DND-41 (cell line): ENCODE data around the gene GNAS.

ENCODE experiments used
- ATAC-seq: fragments of 200-7000 bp; cut with Tn5 transposase; 3 replicates; pipeline ENCODE4 v1.9.1; 2021; ENCODE audit warnings: low read depth; ENCODE audit not compliant: insufficient read depth
- DNase-seq: peaks from one replicate; pipeline ENCODE4 v3.0.0-alpha.2; 2020
- H2AFZ ChIP-seq: 2 replicates; pipeline ENCODE4 v1.6.0; 2012; ENCODE audit warnings: low read depth, low read length
- H3K27ac ChIP-seq: 2 replicates; pipeline ENCODE4 v1.5.1; 2012; ENCODE audit warnings: low read length, inconsistent platforms
- H3K27me3 ChIP-seq: fragments of 200-600 bp; sonication (generic); 2 replicates; pipeline ENCODE4 v1.6.0; 2012; ENCODE audit warnings: low read length, mild to moderate bottlenecking, inconsistent platforms; ENCODE audit not compliant: insufficient read depth, poor library complexity
- H3K36me3 ChIP-seq: 2 replicates; pipeline ENCODE4 v1.5.1; 2012; ENCODE audit warnings: low read length, inconsistent platforms; ENCODE audit not compliant: insufficient read depth
- H3K4me1 ChIP-seq: 2 replicates; pipeline ENCODE4 v1.5.1; 2012; ENCODE audit warnings: mild to moderate bottlenecking, low read length; ENCODE audit not compliant: insufficient read depth
- H3K4me2 ChIP-seq: 2 replicates; pipeline ENCODE4 v1.6.0; 2012; ENCODE audit warnings: mild to moderate bottlenecking, moderate library complexity, low read length, inconsistent platforms; ENCODE audit not compliant: insufficient read depth
- H3K4me3 ChIP-seq, 2 experiments: fragments of 200-600 bp in 1 of 2; shearing (Covaris generic) in 1 of 2; 2 replicates each; pipeline ENCODE4 v1.5.1; 2012 to 2016; ENCODE audit warnings: inconsistent platforms in 2 of 2, low read length in 2 of 2, mild to moderate bottlenecking in 2 of 2, low read depth in 1 of 2, moderate library complexity in 1 of 2
- H3K79me2 ChIP-seq: 2 replicates; pipeline ENCODE4 v1.6.0; 2012; ENCODE audit warnings: low read length, inconsistent platforms; ENCODE audit not compliant: insufficient read depth
- H3K9ac ChIP-seq: 2 replicates; pipeline ENCODE4 v1.6.0; 2012; ENCODE audit warnings: low read depth, mild to moderate bottlenecking, inconsistent platforms, low read length, moderate library complexity
- H3K9me3 ChIP-seq: 2 replicates; pipeline ENCODE4 v1.5.1; 2012; ENCODE audit warnings: low read length, moderate library complexity, mild to moderate bottlenecking, inconsistent platforms; ENCODE audit not compliant: insufficient read depth, severe bottlenecking
- H4K20me1 ChIP-seq: 2 replicates; pipeline ENCODE4 v1.6.0; 2012; ENCODE audit warnings: low read length; ENCODE audit not compliant: insufficient read depth
- CTCF ChIP-seq: IDR thresholded peaks from 2 replicates; pipeline ENCODE4 v1.5.1; 2012; ENCODE audit warnings: borderline replicate concordance, low read length, moderate library complexity, mild to moderate bottlenecking; ENCODE audit not compliant: poor library complexity, severe bottlenecking; ENCODE audit errors: extremely low read depth
- EZH2 ChIP-seq: IDR thresholded peaks from 3 replicates; pipeline ENCODE4 v1.6.1; 2012; ENCODE audit warnings: borderline replicate concordance, low read depth, mild to moderate bottlenecking, moderate library complexity, low read length, inconsistent platforms; ENCODE audit not compliant: severe bottlenecking

Gene GNAS

GRCh38 chr20:58852543-58853271, at the start of gene GNAS:
TSS of gene GNAS (plus strand) at chr20:58852716.
- H3K4me2 ChIP-seq = no peak within 1 kb of the TSS

GRCh38 chr20:58803533-58803932, 49.0 kb upstream of the GNAS start:
- Histone ChIP-seq H3K9ac (no peak overlapping the region), H3K9me3 (no peaks in the 10 kb centered on the region), H4K20me1 (no peaks in the 10 kb centered on the region), H3K4me1 (no peaks in the 10 kb centered on the region), H3K36me3 (no peaks in the 10 kb centered on the region), H3K27me3 (peaks cover 3% of the 10 kb centered on the region), H3K79me2 (no peaks in the 10 kb centered on the region), H3K4me3 (no peak overlapping the region), H2AFZ (no peak overlapping the region), H3K27ac (no peak overlapping the region), H3K4me2 (no peak overlapping the region)
- ATAC-seq = no peak
- no peak for DNase-seq
- TF ChIP-seq CTCF = no peak
- TF ChIP-seq EZH2 = no peak

More at GRCh38 chr20:58852543-58853271, at the start of gene GNAS:
- TF ChIP-seq CTCF (peak; percentile 9), EZH2 (no peak)
- no peaks in the 10 kb centered on the region for H4K20me1 ChIP-seq
- H3K4me3 ChIP-seq = no peak within 1 kb of the TSS
- DNase-seq = no peak
- no peaks in the 10 kb centered on the region for H3K36me3 ChIP-seq
- no peak within 1 kb of the TSS for H3K9ac ChIP-seq
- no peak within 1 kb of the TSS for H3K27ac ChIP-seq
- no peak for ATAC-seq
- peaks cover 8% of the 10 kb centered on the region for H3K27me3 ChIP-seq
- H2AFZ ChIP-seq = no peak within 1 kb of the TSS
- no peaks in the 10 kb centered on the region for H3K4me1 ChIP-seq
- no peaks in the 10 kb centered on the region for H3K79me2 ChIP-seq
- H3K9me3 ChIP-seq = peaks cover 15% of the 10 kb centered on the region

- Histone ChIP-seq H3K9ac (no peak overlapping the region), H3K4me1 (no peaks in the 10 kb centered on the region), H3K27ac (no peak overlapping the region), H3K9me3 (no peaks in the 10 kb centered on the region), H3K4me3 (no peak overlapping the region), H4K20me1 (peaks cover 5% of the 10 kb centered on the region; the same call in 1 of the 2 replicates), H3K36me3 (no peaks in the 10 kb centered on the region), H3K79me2 (no peaks in the 10 kb centered on the region), H2AFZ (no peak overlapping the region), H3K27me3 (peaks cover 19% of the 10 kb centered on the region), H3K4me2 (no peak overlapping the region)
- DNase-seq (no peak), ATAC-seq (no peak)
- TF ChIP-seq EZH2 = no peak
- no peak for TF ChIP-seq CTCF
Observed at GRCh38 chr20:58807801-58808200, 44.7 kb upstream of the GNAS start.
